Measurements from ENCODE around the gene SELENBP1.

The SELENBP1 gene

DNA sequence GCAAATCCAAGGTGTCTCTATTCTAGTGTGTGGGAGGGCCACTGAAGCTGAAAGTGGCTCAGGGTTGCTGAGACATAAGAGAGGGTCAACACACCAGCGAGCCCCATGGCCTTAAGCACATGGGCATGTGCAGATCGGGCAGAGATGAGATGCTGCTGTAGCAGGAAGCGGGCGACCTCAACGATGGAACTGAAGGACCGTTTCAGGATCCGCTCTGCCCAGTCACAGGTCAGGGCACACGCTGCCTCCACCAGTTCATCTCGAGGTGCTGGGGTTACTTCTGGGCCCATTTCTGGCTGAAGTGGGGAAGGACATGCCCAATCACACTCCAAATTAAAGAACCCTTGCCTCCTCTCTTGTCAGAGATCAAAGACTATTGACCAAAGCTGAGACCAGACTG, 28.9 kb downstream of the SELENBP1 start:
- DNase-seq, result no peak

DNA sequence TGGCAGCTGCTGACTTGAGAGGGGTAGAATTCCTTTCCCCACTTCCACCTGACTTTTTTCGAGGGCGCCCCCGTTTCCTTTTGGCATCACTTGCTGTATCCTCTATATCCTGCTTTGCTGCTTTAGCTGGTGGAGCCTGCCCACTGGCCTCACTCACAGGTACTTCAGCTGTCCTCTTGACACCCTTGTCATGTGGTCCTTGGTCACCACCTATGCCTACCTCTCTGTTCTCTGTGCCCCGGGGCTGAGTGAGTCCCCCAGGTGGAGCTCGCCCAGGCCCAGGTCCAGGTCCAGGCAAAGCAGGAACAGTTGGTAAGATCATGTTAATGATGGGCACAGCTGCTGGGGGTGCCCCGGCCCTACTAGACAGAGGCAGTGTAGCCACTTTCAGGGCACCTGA, 29.9 kb downstream of the SELENBP1 start:
- no peak for DNase-seq

DNA sequence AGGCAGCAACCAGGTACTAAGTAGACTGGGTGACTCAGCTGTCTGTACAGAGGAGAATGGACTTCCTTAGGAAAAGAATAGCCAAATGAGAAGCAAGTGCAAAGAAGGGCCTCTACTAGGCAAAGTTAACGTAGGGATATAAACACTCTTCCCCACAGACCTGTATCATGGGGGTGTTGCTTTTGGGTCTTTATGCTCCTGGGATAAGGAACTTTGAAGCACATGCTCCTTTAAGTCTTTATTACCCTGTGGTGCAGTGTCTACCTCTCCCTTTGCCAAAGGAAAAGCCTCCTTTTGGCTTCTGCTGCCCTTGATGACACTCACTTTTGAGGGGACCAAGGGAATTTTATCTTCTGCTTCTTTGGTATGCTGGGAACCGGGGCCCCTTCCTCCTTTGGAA, 30.5 kb downstream of the SELENBP1 start:
- DNase-seq, result no peak

DNA sequence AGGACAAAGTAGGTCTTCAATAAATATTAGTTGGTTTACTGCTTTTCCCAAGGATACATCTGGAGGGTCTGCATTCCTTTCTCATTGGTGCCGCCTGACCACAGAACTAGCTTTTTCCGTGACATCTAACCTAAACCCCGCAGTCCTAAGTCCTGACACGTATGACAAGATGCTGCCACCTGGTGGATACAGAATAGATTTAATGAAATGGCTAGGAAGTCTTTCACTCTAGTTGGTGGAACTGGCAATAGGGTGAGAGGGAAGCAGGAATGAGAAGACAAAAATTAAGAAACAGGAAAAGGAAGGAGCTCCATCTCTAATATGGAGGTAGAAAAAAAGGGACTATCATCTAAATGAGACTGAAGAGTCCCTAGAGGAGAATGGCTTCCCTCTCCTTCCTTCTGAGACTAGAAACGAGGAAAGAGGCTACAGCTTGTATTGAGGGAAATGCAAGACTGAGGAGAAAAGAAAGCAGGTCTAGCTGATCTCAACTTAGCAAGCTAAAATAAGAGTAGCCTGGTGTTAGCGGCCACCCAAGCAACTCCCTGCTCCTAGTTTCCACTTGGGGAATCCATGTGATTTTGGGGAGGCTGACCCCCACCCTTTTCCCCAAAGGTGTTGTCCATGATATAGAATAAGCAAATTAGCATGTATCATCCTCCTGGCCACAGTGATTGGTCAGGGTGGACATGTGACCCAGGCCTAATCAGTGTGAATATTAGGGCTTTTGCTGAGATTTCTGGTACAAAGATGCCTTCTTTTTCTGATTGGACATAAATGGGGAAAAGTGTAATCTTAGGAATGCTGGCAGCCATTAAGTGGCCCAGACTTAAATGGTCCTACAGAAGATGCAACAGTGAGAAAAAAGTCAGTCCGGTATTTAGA, 31.4 kb downstream of the SELENBP1 start:
- peak; percentile 93 for DNase-seq

DNA sequence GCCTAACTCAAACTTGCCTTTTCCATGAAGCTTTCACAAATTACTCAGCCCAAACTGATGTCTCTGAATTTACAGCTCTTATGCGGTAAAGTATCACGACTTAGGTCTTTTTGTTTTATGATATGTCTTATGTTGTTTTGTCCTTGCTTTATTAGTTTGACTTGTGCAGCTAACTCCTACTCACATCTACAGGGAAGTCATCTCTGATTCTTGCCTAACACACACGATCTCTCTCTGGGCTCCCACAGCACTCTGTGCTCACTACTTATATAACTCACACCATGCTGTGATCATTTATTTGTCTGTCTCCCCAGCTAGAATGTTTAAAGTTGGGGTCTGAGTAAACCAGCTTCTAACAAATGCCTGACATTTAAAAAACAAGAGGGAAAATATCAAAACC, 35.9 kb downstream of the SELENBP1 start:
- no peak for DNase-seq

DNA sequence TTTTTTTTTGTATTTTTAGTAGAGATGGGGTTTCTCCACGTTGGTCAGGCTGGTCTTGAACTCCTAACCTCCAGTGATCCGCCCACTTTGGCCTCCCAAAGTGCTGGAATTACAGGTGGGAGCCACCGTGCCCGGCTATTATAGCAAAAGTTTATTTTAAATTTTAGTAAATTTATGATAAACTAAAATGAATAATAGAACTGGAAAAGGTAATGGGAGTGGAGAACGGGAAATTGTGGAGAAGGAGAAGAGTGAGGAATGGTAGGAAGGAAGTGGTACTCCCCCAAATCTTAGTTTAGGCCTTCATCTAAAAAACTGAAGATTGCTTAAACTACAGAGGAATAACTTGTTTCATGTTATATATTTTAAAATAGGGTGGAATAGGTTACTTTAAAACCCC, 37.7 kb downstream of the SELENBP1 start:
- no peak for DNase-seq

DNA sequence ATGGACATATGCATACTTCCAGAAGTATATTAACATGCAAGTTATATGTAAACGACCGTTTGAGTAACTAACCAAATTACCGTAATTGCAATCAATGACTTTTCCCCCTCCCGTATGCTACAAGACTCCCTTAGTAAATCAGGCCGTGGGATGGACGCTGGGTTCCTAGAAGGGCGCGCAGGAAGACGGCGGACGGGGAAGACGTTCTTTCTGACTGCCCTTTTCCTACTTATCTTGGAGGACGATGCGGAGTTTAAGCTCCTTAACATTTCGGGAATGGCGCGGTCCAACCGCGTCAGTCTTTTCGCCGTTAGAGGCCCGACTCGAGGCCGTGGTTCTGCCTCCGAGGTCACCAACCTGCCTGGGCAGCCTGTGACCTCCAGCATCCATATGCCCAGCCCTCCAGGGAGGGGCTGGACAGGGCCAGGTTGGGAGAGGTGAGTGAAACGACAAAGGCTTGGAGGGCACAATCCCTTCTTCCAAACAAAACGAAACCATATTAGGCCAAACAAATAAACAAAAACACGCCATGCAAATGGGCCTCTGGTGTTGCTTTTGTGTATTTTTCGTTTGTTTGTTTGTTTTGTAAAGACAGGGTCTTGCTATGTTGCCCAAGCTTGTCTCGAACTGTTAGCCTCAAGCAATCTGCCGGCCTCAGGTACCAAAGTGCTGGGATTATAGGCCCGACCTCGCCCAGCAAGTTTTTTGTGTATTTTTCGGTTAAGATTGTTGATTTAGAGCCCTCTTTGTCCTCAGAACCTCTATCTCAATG, 44.4 kb downstream of the SELENBP1 start:
- DNase-seq, result no peak

DNA sequence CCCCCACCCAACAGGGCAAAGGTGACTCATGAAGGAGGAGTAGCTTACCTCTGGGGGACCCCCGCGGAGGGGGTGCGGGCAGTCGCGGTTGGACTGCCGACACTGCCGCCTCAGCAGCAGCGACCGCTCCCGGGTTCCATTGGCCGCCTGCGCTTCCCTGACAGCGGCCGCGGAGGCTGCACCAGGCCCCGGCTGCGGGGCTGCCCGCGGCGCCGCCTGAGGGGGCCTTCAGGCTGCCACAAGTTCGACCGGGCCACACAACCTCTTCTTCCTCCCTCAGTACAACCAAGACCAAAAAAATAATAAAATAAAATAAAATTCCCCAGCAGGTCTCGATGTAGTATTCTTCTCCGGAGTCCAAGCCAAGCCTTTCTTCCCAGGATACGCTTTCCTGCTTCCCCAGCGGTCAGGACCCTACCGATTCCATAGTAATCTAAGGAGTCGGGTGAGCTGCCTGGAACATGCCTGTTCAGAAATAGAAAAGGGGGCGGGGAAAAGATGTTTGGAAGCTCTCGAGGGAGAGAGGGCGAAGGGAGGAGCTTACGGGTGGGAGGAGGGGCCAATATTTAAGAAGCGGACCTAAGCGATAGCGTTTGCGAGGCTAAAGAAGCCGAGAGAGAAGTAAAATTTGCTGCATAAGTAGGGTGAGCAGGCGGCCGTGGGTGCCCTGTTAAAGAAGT, 45.1 kb downstream of the SELENBP1 start, which contains the start of gene PI4KB:
PI4KB (minus strand) TSS at position 194 of the 680 bp plus-strand sequence. CDS start 10,935 bp downstream, outside the sequence.
- DNase-seq, result peak; percentile 99

DNA sequence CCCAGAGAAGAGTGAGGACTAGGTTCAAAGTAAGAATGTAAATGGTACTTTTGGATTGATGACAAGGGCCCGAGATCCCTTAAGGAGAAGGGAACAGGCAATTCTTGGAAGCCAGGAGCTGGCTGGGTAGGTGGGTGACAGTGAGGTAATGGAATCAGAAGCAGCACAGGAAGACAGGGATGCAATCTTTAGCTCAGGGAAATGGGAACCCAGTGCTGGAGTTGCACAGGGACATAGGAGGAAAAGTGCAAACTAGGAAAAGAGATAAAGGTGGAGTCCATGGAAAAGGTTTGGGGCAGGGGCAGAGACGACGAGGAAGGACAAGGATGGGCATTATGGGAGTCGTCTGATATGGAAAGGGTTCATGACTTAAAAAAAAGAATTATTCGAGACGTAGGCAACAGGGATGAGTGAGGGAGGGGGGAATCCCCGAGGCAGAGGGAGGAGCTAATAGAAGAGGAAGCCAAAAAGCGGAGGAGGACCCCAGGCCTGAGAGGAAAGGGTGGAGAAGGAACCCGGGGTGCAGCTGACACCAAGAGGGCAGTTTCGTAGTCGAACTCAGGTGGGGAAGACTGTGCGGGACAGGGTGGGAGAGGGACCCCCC, 45.8 kb downstream of the SELENBP1 start:
- DNase-seq, result no peak

DNA sequence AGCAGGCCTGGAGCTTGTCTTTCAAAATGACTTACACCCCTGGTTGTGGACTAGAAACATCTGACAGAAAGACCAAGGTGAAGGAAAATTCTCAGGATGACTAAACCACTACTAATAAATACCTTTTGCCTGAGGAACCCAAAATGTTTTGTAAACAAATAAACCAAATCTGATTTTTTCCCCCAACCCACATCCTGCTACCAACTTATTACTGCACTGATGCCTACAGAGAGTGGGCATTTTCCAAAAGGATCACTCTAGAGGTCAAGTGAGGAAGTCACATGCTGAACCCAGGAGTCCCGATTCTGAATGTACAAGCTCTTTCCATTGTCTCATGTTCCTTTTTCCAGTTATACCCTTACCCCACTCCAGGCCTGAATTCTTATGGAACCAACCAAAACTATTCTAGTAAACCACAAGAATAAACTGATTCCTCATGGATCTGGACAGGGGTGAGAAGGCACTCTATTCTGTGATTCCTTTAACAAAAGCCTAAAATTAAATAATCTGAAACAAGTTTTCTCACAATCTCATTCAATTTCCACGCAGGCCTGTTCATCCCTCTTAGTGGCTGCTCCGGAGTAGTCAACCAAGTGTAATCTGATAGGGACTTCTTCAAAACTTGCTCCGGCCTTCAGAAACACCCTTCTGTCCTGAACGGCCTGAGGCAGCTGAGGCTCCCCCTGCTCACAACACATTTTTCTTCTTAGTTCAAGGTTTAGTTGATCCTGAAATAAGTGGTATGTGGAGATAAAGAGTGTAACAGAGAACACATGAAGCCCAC, 46.7 kb downstream of the SELENBP1 start:
- no peak for DNase-seq

DNA sequence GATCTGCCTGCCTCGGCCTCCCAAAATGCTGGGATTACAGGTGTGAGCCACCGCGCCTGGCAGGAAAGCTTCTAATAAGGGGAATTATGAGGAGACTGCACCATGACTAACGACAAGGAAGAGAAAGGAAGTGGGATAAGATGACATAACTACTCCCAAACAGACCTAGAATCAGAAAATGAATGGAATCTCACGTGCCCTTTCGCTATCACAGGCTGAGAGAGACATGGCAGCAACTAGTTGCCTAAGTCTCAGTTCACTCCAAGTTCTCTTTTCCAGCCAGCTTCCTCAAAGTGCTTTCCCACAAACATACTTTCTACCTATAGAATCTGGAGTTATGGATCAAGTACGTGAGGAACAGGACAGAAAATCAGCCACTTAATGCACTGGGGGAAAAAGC, 47.3 kb downstream of the SELENBP1 start:
- DNase-seq, result no peak

DNA sequence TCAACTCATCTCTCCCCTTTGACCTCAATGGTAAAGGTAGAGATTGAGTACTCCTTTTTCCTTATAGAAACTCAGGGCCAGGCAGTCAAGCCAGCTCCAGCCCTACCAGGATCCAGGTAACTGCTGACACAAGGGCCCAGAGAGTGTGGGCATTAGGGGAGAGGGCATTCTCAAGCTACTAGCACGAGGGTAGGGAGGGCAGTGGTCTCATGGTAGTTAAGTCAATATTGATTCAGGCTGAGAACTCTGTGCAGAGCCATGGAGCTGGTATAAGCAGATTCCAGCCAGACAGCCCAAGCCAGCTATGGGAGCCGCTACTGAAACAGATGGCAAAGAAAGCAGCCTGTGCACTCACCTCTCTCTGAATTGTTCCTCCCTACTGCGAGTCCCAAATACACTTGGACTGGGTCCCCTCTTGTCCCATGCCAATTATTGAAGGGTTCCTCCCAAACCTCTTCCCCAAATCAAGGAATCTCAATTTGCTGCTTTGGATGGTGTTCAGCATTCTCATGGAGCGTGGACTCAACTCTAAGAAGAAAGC, 48.0 kb downstream of the SELENBP1 start:
- no peak for DNase-seq

DNA sequence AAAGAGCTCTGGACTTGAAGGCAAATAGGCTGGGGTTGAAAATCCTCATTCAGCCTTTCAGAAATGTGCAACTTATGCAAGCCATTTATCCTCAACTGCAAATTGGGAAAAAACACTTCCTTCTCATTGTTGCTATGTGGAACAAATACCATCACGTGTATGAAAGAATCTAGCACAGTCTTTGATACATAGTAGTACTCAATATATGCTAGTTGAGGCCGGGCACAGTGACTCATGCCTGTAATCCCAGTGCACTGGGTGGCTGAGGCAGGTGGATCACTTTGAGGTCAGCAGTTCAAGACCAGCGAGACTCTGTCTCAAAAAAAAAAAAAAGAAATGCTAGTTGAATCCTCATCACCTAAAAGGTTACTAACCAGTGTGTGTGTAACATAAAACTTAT, 53.5 kb downstream of the SELENBP1 start:
- no peak for DNase-seq

DNA sequence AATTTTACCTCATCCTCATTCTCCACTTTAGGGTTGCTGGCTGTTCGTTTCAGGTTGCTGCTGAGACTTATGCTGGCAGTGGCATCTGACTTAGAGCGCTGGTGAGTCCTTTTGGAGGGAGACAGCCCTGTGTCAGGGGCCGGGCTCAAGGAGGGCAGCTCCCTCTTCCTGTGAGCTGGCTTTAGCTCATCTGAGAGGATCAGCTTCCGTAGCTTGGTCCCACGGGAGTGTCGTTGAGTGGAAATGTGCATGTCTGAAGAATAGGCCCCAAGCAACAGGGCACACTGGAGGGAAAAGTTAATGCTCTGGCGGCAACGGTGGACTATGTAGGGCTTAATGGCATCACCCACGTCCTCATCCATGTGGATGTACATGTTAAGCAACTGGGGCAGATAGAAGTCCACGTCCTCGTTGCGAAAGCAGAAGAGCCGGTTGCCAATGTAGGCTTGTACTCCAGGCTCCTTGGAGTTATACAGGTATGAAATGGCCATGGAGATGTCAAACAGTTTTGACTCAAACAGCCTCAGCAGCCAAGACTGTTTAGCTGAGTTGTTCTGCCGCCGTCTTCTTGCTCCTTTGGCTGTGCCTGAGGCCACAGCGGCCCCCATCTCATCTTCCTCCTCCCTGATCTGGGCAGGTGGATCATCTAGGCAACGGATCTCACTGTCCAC, 56.8 kb downstream of the SELENBP1 start:
- no peak for DNase-seq
